Left ventricle myocardium inferior (tissue), 1 donor: ENCODE measurements around the gene ATP6V0D1. TPM values are rescaled to one million over a fixed set of nuclear protein-coding genes. Genes with fewer than 3 reads are reported as not detected.

Source experiments
- DNase-seq: peaks from one replicate; pipeline ENCODE4 v3.0.0-alpha.2; 2020
- H3K27ac ChIP-seq: fragments of 200-600 bp; replicated peaks from 2 replicates; pipeline ENCODE4 v1.8.0; 2021
- H3K27me3 ChIP-seq: fragments of 200-600 bp; 2 replicates; pipeline ENCODE4 v1.8.0; 2021; ENCODE audit warnings: low read depth
- H3K36me3 ChIP-seq: fragments of 200-600 bp; 2 replicates; pipeline ENCODE4 v1.8.0; 2021
- H3K4me1 ChIP-seq: fragments of 200-600 bp; 2 replicates; pipeline ENCODE4 v1.8.0; 2021
- H3K4me3 ChIP-seq: fragments of 200-600 bp; 2 replicates; pipeline ENCODE4 v1.8.0; 2021; ENCODE audit warnings: mild to moderate bottlenecking, moderate library complexity
- H3K9me3 ChIP-seq: fragments of 200-600 bp; replicated peaks from 2 replicates; pipeline ENCODE4 v1.8.0; 2021
- CTCF ChIP-seq: fragments of 200-600 bp; IDR thresholded peaks from 2 replicates; pipeline ENCODE4 v1.8.0; 2021; ENCODE audit warnings: antibody characterized with exemption, mild to moderate bottlenecking, borderline replicate concordance
- intact Hi-C: fragments of 100-400 bp; cut with micrococcal nuclease; formaldehyde crosslinking; loops from one replicate; pipeline ENCODE4 v1.11.0; 2022
- total RNA-seq: library from RNA; stranded (reverse); fragmentation: NEBNext Ultra II Directional; extraction: Animal tissue kit (Norgen Biotek cat#: 25700); gene quantifications from one replicate; pipeline ENCODE4 v1.2.1, GENCODE V29; 2021
- donor health status: DM: no; HTN: yes; CAD: no; lungs with severe emphysema.

ATP6V0D1 gene
- total RNA-seq, 1 donor from 2014 or later: 65.8 TPM

- TF ChIP-seq CTCF: no peak
- DNase-seq: no peak
- no peaks in the 10 kb centered on the region for H3K36me3 ChIP-seq
- no peak overlapping the region for H3K4me3 ChIP-seq
- no peaks in the 10 kb centered on the region for H3K9me3 ChIP-seq
- H3K27ac ChIP-seq: peak overlapping the region; percentile 83
- H3K4me1 ChIP-seq: peaks cover 100% of the 10 kb centered on the region
- intact Hi-C loops: no loop called here
- H3K27me3 ChIP-seq: no peaks in the 10 kb centered on the region
These were observed 20.0 kb downstream of the ATP6V0D1 start for GRCh38 chr16:67460961-67461360.

DNA sequence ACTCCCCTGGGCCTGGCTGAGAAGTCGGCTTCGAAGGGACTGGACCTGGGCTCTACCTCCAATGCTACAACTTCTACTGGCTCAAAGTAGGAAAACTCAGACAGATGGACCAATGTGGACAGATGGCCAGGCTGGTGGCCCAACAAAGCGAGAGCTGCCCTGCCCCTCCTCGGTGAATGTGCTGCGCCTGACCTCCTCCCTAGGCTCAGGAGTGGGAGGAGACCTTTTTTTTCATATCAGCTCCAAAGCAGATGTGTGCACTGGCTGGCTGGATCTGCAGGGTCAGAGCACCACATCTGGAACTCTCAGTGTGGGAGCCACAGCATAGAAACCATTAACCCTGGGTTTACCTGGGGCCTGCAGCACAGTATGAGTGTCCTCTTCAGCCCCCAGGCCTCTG lies 20.8 kb downstream of the ATP6V0D1 start:
- intact Hi-C loops: no loop called here
- Histone ChIP-seq H3K4me1 (peaks cover 95% of the 10 kb centered on the region), H3K27me3 (no peaks in the 10 kb centered on the region), H3K9me3 (no peaks in the 10 kb centered on the region), H3K36me3 (no peaks in the 10 kb centered on the region), H3K27ac (peak overlapping the region; percentile 83), H3K4me3 (no peak overlapping the region)
- DNase-seq: peak; percentile 36
- no peak for TF ChIP-seq CTCF

GRCh38 chr16:67459861-67460150 lies 21.2 kb downstream of the ATP6V0D1 start:
- Histone ChIP-seq H3K4me3 (no peak overlapping the region), H3K9me3 (no peaks in the 10 kb centered on the region), H3K36me3 (no peaks in the 10 kb centered on the region), H3K27ac (peak overlapping the region; percentile 83), H3K27me3 (no peaks in the 10 kb centered on the region), H3K4me1 (peaks cover 91% of the 10 kb centered on the region)
- peak; percentile 51 for DNase-seq
- no peak for TF ChIP-seq CTCF
- intact Hi-C loops: no loop called here

DNA sequence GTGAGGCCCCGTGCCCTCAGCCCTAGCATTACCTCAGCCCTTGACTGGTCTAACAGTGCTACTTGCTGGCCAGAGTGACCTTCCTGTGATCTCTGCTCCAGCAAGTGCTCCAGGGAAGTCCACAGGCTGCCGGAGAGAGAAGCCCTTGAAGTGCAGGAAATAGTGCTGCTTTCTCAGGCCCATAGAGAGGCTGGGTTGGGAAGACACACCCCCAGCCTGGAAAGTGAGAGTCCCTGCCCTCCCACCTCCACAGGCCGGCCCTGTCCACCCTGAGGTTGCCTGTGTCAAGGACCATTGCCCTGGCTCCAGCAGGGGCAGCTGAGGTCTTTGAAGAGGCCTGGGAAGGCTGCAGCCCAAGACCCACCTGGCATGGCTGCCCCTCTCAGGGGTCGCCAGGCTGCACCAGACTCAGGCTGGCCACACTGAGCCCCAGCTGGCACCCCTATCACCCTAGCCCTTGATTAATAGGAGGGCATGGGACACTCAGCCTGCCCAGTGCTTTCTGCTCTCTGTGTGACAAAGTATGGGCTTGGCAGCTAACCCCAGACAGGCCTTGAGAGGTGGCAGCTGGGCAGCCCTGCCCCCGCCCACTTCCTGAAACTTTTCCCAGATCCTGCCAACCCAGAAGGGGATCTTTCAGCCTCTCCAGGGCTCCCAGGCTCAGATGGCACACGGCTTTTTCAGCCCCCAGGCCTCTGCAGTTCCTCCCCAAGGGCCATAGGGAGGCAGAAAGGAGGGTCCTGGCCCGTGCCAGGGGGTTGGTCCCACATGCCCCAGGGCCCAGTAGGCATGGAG lies 21.7 kb downstream of the ATP6V0D1 start:
- Histone ChIP-seq H3K4me1 (peaks cover 86% of the 10 kb centered on the region), H3K27ac (peak overlapping the region; percentile 83), H3K4me3 (peak overlapping the region; percentile 9), H3K36me3 (no peaks in the 10 kb centered on the region), H3K27me3 (no peaks in the 10 kb centered on the region), H3K9me3 (no peaks in the 10 kb centered on the region)
- peak; percentile 63 for DNase-seq
- TF ChIP-seq CTCF: no peak
- intact Hi-C loops: no loop called here

GRCh38 chr16:67458121-67458641 lies 22.8 kb downstream of the ATP6V0D1 start:
- no peak for TF ChIP-seq CTCF
- Histone ChIP-seq H3K9me3 (no peaks in the 10 kb centered on the region), H3K27ac (peak overlapping the region; percentile 83), H3K27me3 (no peaks in the 10 kb centered on the region), H3K4me3 (no peak overlapping the region), H3K4me1 (peaks cover 75% of the 10 kb centered on the region), H3K36me3 (peaks cover 2% of the 10 kb centered on the region)
- DNase-seq: peak; percentile 54
- intact Hi-C loops: no loop called here
